Adrenal gland (tissue), 12 donors: Measurements from ENCODE around the gene LAMA1. TPM values are rescaled to one million over a fixed set of nuclear protein-coding genes. Genes with fewer than 3 reads are reported as not detected.

Experiments used
- DNase-seq, 7 donors: peaks; one replicate each; pipeline ENCODE4 v3.0.0-alpha.2; 2019 to 2020
- H3K27ac ChIP-seq, 5 donors: fragments of 200-600 bp; sonication (generic) in 4 of 5; 1 replicate in 3 of 5; 2 replicates in 2 of 5; pipeline versions ENCODE4 v1.5.1 to v1.8.0; 2016 to 2020; ENCODE audit warnings: mild to moderate bottlenecking in 1 of 5
- H3K27me3 ChIP-seq: fragments of 200-600 bp; 2 replicates; pipeline ENCODE4 v1.8.0; 2021
- H3K36me3 ChIP-seq, 2 donors: fragments of 200-600 bp; replicated peaks in 1 of 2; 1 replicate in 1 of 2; 2 replicates in 1 of 2; pipeline versions ENCODE4 v1.5.1 to v1.8.0; 2018 to 2022
- H3K4me1 ChIP-seq, 2 donors: fragments of 200-600 bp; replicated peaks in 1 of 2; 1 replicate in 1 of 2; 2 replicates in 1 of 2; pipeline versions ENCODE4 v1.5.1 to v1.8.0; 2018 to 2021
- H3K4me3 ChIP-seq, 4 donors: fragments of 200-600 bp; sonication (generic) in 3 of 4; one replicate each; pipeline ENCODE4 v1.5.1; 2016 to 2018
- H3K9me3 ChIP-seq, 3 donors: fragments of 200-600 bp; sonication (generic) in 1 of 3; replicated peaks in 1 of 3; 1 replicate in 2 of 3; 2 replicates in 1 of 3; pipeline versions ENCODE4 v1.5.1 to v1.8.0; 2016 to 2021
- POLR2A ChIP-seq, 2 donors: fragments of 450-650 bp; IDR thresholded peaks; one replicate each; pipeline ENCODE4 v1.6.1; 2017; ENCODE audit warnings: antibody characterized with exemption in 2 of 2, mild to moderate bottlenecking in 2 of 2, moderate library complexity in 1 of 2
- WGBS, 4 donors: extraction: QIAGEN DNeasy Blood & Tissue Kit in 2 of 4; methylation state at CpG; one replicate each; pipeline versions ENCODE4 v1.1.5 to v1.1.7; 2013 to 2017; 5-methylcytosine and 5-hydroxymethylcytosine counted together
- intact Hi-C, 2 donors: fragments of 100-400 bp; cut with DNase I; formaldehyde crosslinking; loops; one replicate each; pipeline versions ENCODE4 v1.14.1 to v1.15.0; 2022 to 2023
- polyA plus RNA-seq, 3 donors: library from polyadenylated mRNA; stranded (reverse); fragments of 200-250 nt in 2 of 3; fragments of 350-450 nt in 1 of 3; fragmentation: Illumina TruSeq in 1 of 3; extraction: RNeasy Lipid Tissue Mini Kit (QIAGEN cat#74804) in 1 of 3; gene quantifications; one replicate each; pipeline ENCODE4 v1.2.3, GENCODE V29; 2013 to 2014
- total RNA-seq, 9 donors: library from RNA; depleted of rRNA in 4 of 9; stranded (reverse); fragments of >200 nt in 4 of 9; fragments of 120-200 nt in 1 of 9; fragmentation: NEBNext Ultra II Directional in 1 of 9; extraction: Animal tissue kit (Norgen Biotek cat#: 25700) in 1 of 9; gene quantifications; one replicate each; pipeline versions ENCODE4 v1.1.0 to v1.2.4, GENCODE V29; 2013 to 2023
- TF ChIP-seq, protein P1 (sequence below), 6 experiments: fragments of 450-650 bp in 4 of 6; fragments of 200-600 bp in 2 of 6; sonication (generic) in 1 of 6; IDR thresholded peaks; 1 replicate in 5 of 6; 2 replicates in 1 of 6; pipeline versions ENCODE4 v1.5.1 to v1.8.0; 2016 to 2021; ENCODE audit warnings: antibody characterized with exemption in 6 of 6, mild to moderate bottlenecking in 2 of 6, moderate library complexity in 1 of 6
- donor health status: healthy with polysubstance abuse.
- donor health status: Bipolar disorder and iron deficiency.
- donor health status: DM: yes; HTN: yes; CAD: no.
- donor health status: DM: no; HTN: no; CAD: no.
- donor health status: DM: no; HTN: no; CAD: no.
- donor health status: DM: yes; HTN: yes; CAD: no.

Gene LAMA1
- total and polyA plus RNA-seq, 12 donors: 0.07 to 0.55 (median 0.17) TPM

DNA sequence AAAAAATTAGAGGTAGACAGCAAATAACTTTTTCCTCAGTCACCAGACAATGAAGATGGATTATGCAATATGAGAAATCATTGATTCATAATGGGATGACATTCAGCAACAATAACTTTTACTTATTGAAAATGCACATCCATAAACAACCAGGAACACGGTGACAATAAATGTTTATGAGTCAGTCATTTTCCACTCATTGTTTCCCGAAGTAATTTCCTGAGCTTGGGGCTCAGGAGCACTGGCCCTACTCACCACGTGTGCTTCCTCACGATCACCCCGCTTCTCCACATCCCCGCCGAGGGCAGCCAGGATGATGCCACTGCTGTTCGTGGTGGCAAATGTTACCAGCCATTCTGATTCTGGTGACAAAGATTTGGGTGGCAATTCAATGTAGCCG, 156.3 kb downstream of the LAMA1 start:
- no peak overlapping the region for H3K27ac ChIP-seq
- no peaks in the 10 kb centered on the region for H3K4me1 ChIP-seq
- H3K27me3 ChIP-seq: no peaks in the 10 kb centered on the region
- TF ChIP-seq, protein P1, sequence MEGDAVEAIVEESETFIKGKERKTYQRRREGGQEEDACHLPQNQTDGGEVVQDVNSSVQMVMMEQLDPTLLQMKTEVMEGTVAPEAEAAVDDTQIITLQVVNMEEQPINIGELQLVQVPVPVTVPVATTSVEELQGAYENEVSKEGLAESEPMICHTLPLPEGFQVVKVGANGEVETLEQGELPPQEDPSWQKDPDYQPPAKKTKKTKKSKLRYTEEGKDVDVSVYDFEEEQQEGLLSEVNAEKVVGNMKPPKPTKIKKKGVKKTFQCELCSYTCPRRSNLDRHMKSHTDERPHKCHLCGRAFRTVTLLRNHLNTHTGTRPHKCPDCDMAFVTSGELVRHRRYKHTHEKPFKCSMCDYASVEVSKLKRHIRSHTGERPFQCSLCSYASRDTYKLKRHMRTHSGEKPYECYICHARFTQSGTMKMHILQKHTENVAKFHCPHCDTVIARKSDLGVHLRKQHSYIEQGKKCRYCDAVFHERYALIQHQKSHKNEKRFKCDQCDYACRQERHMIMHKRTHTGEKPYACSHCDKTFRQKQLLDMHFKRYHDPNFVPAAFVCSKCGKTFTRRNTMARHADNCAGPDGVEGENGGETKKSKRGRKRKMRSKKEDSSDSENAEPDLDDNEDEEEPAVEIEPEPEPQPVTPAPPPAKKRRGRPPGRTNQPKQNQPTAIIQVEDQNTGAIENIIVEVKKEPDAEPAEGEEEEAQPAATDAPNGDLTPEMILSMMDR (IDR thresholded peaks at IDR 0.05): no peak
- no peak for TF ChIP-seq POLR2A (IDR thresholded peaks at IDR 0.05)
- intact Hi-C loops: no loop called here
- DNase-seq: no peak
- 78 to 87% (median 83%) methylated on average over 5 to 9 of the region's 9 CpGs for WGBS, 4 donors
- H3K4me3 ChIP-seq: no peak overlapping the region
- no peaks in the 10 kb centered on the region for H3K9me3 ChIP-seq
- H3K36me3 ChIP-seq: no peaks in the 10 kb centered on the region

DNA sequence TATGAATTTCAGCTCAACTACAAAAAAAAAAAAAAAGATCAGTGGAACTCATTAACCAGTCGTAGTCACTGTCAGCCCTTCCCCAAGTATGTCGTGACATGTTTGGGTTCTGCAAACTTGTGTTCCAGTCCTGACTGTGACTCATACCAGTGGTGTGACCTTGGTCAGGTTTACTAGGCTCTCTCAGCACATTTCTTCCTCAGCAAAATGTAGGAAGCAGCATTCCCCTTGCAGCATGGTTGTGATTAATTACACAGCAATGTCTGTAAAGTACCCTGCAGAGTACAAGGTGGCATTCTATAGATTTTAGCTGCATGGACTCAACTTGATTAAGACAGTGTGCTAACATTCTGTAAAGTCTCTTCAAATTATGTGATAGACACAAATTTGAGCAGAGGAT, 156.9 kb downstream of the LAMA1 start:
- Histone ChIP-seq H3K4me1 (no peaks in the 10 kb centered on the region), H3K36me3 (no peaks in the 10 kb centered on the region), H3K4me3 (no peak overlapping the region), H3K9me3 (no peaks in the 10 kb centered on the region), H3K27ac (no peak overlapping the region), H3K27me3 (no peaks in the 10 kb centered on the region)
- no peak for TF ChIP-seq POLR2A (IDR thresholded peaks at IDR 0.05)
- TF ChIP-seq, protein P1 (IDR thresholded peaks at IDR 0.05): no peak
- DNase-seq: no peak
- WGBS, 4 donors: 33 to 61% (median 42%) methylated on average over 2 of the region's 2 CpGs
- intact Hi-C loops: no loop called here

DNA sequence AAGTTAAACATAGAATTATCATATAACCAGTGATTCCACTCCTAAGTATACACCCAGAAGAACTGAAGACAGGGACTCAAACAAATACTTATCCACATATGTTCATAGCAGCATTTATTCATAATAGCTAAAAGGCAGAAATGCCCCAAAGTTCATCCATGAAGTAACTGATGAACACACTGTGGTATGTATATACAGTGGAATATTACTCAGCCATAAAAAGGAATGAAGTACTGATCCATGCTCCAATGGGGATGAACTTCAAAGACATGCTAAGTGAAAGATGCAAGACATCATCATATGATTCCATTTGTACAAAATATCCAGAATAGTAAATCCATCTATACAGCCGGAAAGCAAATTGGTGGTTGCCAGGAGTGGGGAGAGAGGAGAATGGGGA, 157.5 kb downstream of the LAMA1 start:
- intact Hi-C loops: no loop called here
- Histone ChIP-seq H3K27me3 (no peaks in the 10 kb centered on the region), H3K4me1 (no peaks in the 10 kb centered on the region), H3K4me3 (no peak overlapping the region), H3K9me3 (no peaks in the 10 kb centered on the region), H3K27ac (no peak overlapping the region), H3K36me3 (no peaks in the 10 kb centered on the region)
- DNase-seq: no peak
- no peak for TF ChIP-seq POLR2A (IDR thresholded peaks at IDR 0.05)
- TF ChIP-seq, protein P1 (IDR thresholded peaks at IDR 0.05): no peak
- WGBS, 4 donors: 98 to 100% (median 100%) methylated on average over 1 of the region's 1 CpG

DNA sequence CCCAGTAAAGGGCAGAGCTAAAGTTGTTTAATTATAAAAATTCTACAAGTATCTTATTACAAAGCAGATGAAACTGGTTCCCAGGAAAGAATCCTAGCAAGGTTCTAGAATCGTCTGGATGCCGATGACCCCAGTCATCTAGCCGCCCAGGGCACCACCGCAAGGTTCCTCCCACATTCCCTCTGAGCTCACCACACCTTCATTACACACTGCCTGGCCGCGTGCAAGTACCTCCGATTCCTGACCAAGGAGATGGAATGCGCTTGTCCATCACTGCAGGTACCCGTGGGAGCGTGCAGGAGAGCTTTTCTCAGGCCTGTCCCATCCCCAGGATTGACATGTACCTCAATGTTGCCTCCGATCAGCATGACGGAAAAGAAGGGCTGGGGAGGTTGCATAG, 158.5 kb downstream of the LAMA1 start:
- no peaks in the 10 kb centered on the region for H3K36me3 ChIP-seq
- TF ChIP-seq POLR2A (IDR thresholded peaks at IDR 0.05): no peak
- TF ChIP-seq, protein P1 (IDR thresholded peaks at IDR 0.05): no peak
- H3K9me3 ChIP-seq: no peaks in the 10 kb centered on the region
- WGBS, 4 donors: 90 to 93% (median 92%) methylated on average over 7 to 12 of the region's 12 CpGs
- intact Hi-C loops: no loop called here
- H3K4me1 ChIP-seq: no peaks in the 10 kb centered on the region
- no peak overlapping the region for H3K4me3 ChIP-seq
- H3K27me3 ChIP-seq: no peaks in the 10 kb centered on the region
- H3K27ac ChIP-seq: no peak overlapping the region
- DNase-seq: no peak
